GM18505 (cell line): Measurements from ENCODE around the gene CFAP300.

Source experiments
- ATAC-seq: cut with Tn5 transposase; IDR thresholded peaks from one replicate; pipeline ENCODE4 v1.9.1; 2021; ENCODE audit not compliant: unreplicated experiment
- POLR2A ChIP-seq: IDR thresholded peaks from 4 replicates; pipeline ENCODE4 v1.6.1; 2011; ENCODE audit warnings: borderline replicate concordance; ENCODE audit not compliant: insufficient read depth, insufficient read length; ENCODE audit errors: extremely low read depth

CFAP300 gene

GRCh38 chr11:102108734-102109440 lies 61.6 kb downstream of the CFAP300 start:
- no peak for TF ChIP-seq POLR2A
- ATAC-seq, result no peak

- ATAC-seq, result peak; percentile 81
- no peak for TF ChIP-seq POLR2A
These were observed 62.9 kb downstream of the CFAP300 start, which contains the start of gene YAP1 for GRCh38 chr11:102109896-102110760. Gene YAP1 (plus strand): TSS chr11:102110447. CDS start chr11:102110849, 402 bp downstream.

- peak; percentile 30 for ATAC-seq
- no peak for TF ChIP-seq POLR2A
These were observed 63.4 kb downstream of the CFAP300 start for GRCh38 chr11:102110761-102111010.

- TF ChIP-seq POLR2A, result no peak
- ATAC-seq, result no peak
These were observed 64.0 kb downstream of the CFAP300 start for GRCh38 chr11:102111011-102111786.

- no peak for ATAC-seq
These were observed 64.7 kb downstream of the CFAP300 start for GRCh38 chr11:102111787-102112508.

GRCh38 chr11:102112509-102112821 lies 65.2 kb downstream of the CFAP300 start:
- no peak for ATAC-seq
- no peak for TF ChIP-seq POLR2A

More at GRCh38 chr11:102111787-102112508, 64.7 kb downstream of the CFAP300 start:
- no peak for TF ChIP-seq POLR2A

GRCh38 chr11:102114032-102114431 lies 66.8 kb downstream of the CFAP300 start:
- TF ChIP-seq POLR2A, result no peak
- ATAC-seq, result no peak

GRCh38 chr11:102115557-102115956 lies 68.3 kb downstream of the CFAP300 start:
- no peak for ATAC-seq
- no peak for TF ChIP-seq POLR2A

GRCh38 chr11:102116453-102117205 lies 69.4 kb downstream of the CFAP300 start:
- ATAC-seq, result no peak
- no peak for TF ChIP-seq POLR2A

GRCh38 chr11:102117472-102118113 lies 70.4 kb downstream of the CFAP300 start:
- no peak for TF ChIP-seq POLR2A
- ATAC-seq, result no peak

- TF ChIP-seq POLR2A, result no peak
- no peak for ATAC-seq
These were observed 71.7 kb downstream of the CFAP300 start for GRCh38 chr11:102118937-102119336.

- no peak for ATAC-seq
- TF ChIP-seq POLR2A, result no peak
These were observed 72.8 kb downstream of the CFAP300 start for GRCh38 chr11:102119997-102120396.
